ENCODE results near the gene SCGB3A2.

The SCGB3A2 gene, protein sequence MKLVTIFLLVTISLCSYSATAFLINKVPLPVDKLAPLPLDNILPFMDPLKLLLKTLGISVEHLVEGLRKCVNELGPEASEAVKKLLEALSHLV

DNA sequence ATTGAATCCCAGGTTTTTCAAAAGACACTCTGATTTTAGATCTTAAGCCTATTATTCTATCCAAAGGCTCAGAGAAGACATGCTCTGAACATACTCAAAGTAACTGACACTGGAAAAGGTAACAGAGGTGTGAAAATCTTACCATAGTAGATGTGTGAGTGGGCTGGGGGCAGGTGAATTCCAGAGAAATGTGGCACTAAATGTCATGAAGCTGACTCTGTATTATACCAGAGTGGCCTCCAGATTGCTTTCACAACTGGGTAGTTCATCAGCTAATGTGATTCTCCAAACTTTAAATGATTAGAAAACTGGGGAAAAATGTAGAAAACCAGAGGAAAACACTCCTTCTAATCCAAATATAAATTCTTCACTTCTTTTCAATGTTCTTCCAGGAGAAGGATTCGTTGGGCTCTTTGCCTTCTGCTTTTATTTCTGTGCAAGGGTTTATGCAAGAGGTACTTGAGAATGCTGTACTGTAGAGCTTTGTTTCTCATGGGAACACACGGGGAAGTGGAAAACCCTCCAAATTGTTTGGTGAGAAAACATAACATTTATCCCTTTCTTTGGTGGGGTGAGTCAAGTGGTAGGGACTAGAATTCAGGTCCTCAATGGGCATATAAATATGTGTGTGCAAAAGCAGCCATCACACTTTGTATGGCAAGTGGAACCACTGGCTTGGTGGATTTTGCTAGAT is at the start of gene SCGB3A2:
SCGB3A2 (plus strand) TSS at position 646 of the 694 bp plus-strand sequence. CDS start 93 bp downstream, outside the sequence.
- TF ChIP-seq GATA1 (IDR thresholded peaks at IDR 0.05; ENCODE audit: low read depth, low read length) (no peak), POLR2A (IDR thresholded peaks at IDR 0.05; ENCODE audit: low read length) (no peak)
- DNase-seq = no peak

GRCh38 chr5:147830035-147830434 is 48.5 kb upstream of the SCGB3A2 start:
- DNase-seq = peak in 1 of 2 experiments; percentile 39
- TF ChIP-seq POLR2A (IDR thresholded peaks at IDR 0.05; ENCODE audit: low read length) (no peak), GATA1 (IDR thresholded peaks at IDR 0.05; ENCODE audit: low read depth, low read length) (no peak)

- TF ChIP-seq POLR2A (IDR thresholded peaks at IDR 0.05; ENCODE audit: low read length) (no peak), GATA1 (IDR thresholded peaks at IDR 0.05; ENCODE audit: low read depth, low read length) (no peak)
- no peak for DNase-seq
Observed at GRCh38 chr5:147831465-147831864, 47.0 kb upstream of the SCGB3A2 start, which contains the start of gene SPINK1. Gene SPINK1 (minus strand): TSS chr5:147831671. CDS start chr5:147831577, 94 bp downstream.

DNA sequence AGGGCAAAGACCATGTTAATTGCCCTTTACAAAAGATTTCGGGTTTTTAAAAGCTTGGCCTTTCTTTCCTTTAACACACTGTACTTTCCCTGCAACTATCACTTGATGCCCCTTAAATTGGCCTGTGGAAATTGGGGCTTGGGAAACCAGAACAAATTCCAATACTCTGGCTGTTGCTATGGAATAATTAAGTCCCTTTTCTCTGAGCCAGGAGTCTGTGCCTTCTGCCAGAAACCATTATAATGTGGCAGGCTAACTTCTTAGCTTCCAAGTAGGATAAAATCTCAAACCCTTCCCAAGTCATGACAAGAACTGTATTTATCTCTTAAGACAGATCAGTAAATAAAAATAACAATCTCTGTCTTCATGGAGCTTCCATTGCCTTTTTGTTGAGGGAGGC is 46.0 kb upstream of the SCGB3A2 start:
- TF ChIP-seq POLR2A (IDR thresholded peaks at IDR 0.05; ENCODE audit: low read length) = no peak
- no peak for TF ChIP-seq GATA1 (IDR thresholded peaks at IDR 0.05; ENCODE audit: low read depth, low read length)
- no peak for DNase-seq

DNA sequence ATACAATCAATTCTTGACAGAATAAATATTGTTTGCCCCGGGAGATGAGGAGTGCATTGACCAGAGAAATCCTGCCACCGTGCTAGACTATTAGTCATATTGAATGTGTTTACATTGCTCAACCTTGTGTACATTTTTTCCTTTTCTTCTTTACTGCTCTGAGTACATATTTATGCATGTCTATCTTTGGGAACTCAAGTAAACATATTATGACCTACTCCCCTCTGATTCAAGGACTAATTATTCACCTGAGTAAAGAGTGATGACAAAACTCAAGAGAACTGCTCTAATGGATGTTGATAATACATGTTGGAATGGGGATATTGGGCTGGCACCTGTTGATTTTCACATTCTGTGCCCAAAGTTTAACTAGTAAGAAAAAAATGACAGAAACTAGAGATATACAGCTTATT is 43.1 kb upstream of the SCGB3A2 start:
- TF ChIP-seq POLR2A (IDR thresholded peaks at IDR 0.05; ENCODE audit: low read length) = no peak
- no peak for TF ChIP-seq GATA1 (IDR thresholded peaks at IDR 0.05; ENCODE audit: low read depth, low read length)
- no peak for DNase-seq

GRCh38 chr5:147836439-147836838 is 42.1 kb upstream of the SCGB3A2 start:
- TF ChIP-seq POLR2A (IDR thresholded peaks at IDR 0.05; ENCODE audit: low read length) = no peak
- peak in 1 of 2 experiments; percentile 18 for DNase-seq

- no peak for TF ChIP-seq POLR2A (IDR thresholded peaks at IDR 0.05; ENCODE audit: low read length)
- TF ChIP-seq GATA1 (IDR thresholded peaks at IDR 0.05; ENCODE audit: low read depth, low read length) = no peak
- no peak for DNase-seq
Observed at GRCh38 chr5:147842869-147843268, 35.6 kb upstream of the SCGB3A2 start.

DNA sequence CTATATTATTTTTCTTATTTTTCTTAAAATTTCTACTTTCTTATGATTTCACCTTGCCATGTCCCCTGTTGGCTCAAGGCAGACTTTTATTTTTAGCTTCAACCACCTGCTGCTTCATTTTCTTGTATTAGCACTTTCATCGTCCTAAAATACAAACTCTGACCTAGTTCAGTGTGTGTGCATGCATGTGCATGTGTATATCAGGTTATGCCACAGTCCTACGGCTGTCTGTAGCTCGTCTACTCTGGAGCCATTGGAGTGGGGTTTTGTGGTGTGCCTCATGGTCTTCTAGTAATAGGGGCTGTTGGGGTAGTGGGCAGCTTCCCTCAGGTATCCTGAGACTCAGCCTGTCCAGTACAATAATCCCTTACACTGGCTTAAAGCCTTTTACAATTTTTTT is 33.7 kb upstream of the SCGB3A2 start:
- TF ChIP-seq POLR2A (IDR thresholded peaks at IDR 0.05; ENCODE audit: low read length) (no peak), GATA1 (IDR thresholded peaks at IDR 0.05; ENCODE audit: low read depth, low read length) (no peak)
- DNase-seq = no peak

DNA sequence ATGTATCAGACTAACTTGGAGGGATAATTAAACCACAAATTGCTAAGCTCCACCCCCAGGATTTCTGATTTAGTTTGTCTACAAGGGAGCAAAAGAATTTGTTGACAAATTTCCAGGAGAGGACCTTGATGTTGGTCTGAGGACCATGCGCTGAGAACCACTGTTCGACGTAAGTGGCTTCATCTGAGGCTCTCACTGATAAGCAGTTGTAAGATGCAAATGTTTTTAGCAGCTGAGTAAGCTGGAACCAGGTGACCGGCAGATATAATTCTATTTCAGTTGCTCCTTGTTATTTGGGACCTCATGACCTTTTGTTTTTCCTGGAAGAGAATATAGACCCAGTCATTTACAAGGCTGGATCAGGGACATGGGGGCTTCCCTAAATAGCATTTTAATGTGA is 32.9 kb upstream of the SCGB3A2 start:
- no peak for DNase-seq
- TF ChIP-seq POLR2A (IDR thresholded peaks at IDR 0.05; ENCODE audit: low read length) = no peak
- TF ChIP-seq GATA1 (IDR thresholded peaks at IDR 0.05; ENCODE audit: low read depth, low read length) = no peak

DNA sequence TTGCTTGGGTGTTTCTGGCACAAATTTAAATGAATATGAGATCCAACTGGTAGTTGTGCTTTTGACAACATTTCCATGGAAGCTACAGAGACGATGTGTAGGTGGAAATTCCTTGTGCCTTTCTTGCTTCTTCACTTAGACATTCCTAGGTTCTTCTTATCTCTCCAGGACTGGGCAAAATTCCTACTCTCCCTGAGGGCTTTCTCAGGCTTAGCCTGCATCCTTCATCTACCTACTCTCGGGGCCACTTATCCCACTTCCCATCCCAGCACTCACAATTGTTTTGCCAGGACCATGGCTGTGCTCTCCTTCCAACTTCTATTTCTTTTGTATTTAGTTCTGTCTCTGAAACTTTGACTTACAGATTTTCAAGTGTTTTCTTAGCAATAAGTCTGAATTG is 29.3 kb upstream of the SCGB3A2 start:
- DNase-seq = no peak
- TF ChIP-seq GATA1 (IDR thresholded peaks at IDR 0.05; ENCODE audit: low read depth, low read length) (no peak), POLR2A (IDR thresholded peaks at IDR 0.05; ENCODE audit: low read length) (no peak)

GRCh38 chr5:147851578-147851977 is 26.9 kb upstream of the SCGB3A2 start:
- TF ChIP-seq GATA1 (IDR thresholded peaks at IDR 0.05; ENCODE audit: low read depth, low read length) (no peak), POLR2A (IDR thresholded peaks at IDR 0.05; ENCODE audit: low read length) (no peak)
- no peak for DNase-seq

GRCh38 chr5:147852365-147852764 is 26.1 kb upstream of the SCGB3A2 start:
- DNase-seq = no peak
- TF ChIP-seq POLR2A (IDR thresholded peaks at IDR 0.05; ENCODE audit: low read length) (no peak), GATA1 (IDR thresholded peaks at IDR 0.05; ENCODE audit: low read depth, low read length) (no peak)

- DNase-seq = no peak
- TF ChIP-seq POLR2A (IDR thresholded peaks at IDR 0.05; ENCODE audit: low read length) (no peak), GATA1 (IDR thresholded peaks at IDR 0.05; ENCODE audit: low read depth, low read length) (no peak)
Observed at GRCh38 chr5:147853372-147853987, 25.0 kb upstream of the SCGB3A2 start.

- DNase-seq = no peak
- TF ChIP-seq GATA1 (IDR thresholded peaks at IDR 0.05; ENCODE audit: low read depth, low read length) = no peak
- TF ChIP-seq POLR2A (IDR thresholded peaks at IDR 0.05; ENCODE audit: low read length) = no peak
Observed at GRCh38 chr5:147854331-147854730, 24.2 kb upstream of the SCGB3A2 start.
